ENCODE measurements around the gene SPOCK3. TPM values are rescaled to one million over a fixed set of nuclear protein-coding genes. Genes with fewer than 3 reads are reported as not detected.

The SPOCK3 gene
- total and polyA plus RNA-seq, 2 experiments from 2014 or later = 1.6 to 4.1 TPM

DNA sequence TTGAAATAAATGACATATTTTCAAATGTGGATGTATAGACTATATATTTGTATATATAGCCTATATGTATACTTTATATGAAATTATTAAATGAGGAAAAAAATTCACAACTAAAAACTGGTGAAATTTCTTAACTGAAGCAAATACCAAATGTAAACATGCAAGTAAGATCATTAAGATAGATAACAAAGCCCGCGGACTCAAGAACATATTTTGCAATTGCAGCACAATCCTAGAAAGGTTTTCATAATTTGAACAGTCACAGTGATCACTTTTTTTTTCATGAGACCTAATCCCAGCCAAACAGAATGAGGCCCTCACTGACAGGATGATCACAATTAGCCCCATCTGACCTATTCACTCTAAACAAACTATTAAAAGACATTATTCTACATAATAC, 123.2 kb downstream of the SPOCK3 start:
- Mint-ChIP-seq H3K27ac (no peak overlapping the region), H3K27me3 (ENCODE audit: insufficient read depth, low read depth, poor library complexity) (no peaks in the 10 kb centered on the region)

More for the DNA sequence above, 123.2 kb downstream of the SPOCK3 start:
- DNase-seq (ENCODE audit: low spot score) (no peak), ATAC-seq (no peak)
- H3K36me3 Mint-ChIP-seq (ENCODE audit: low read depth) = no peaks in the 10 kb centered on the region
- Histone ChIP-seq H3K4me1 (ENCODE audit: insufficient read depth) (no peaks in the 10 kb centered on the region), H3K9me2 (ENCODE audit: insufficient read depth) (no peaks in the 10 kb centered on the region), H4K20me1 (replicated peaks; ENCODE audit: insufficient read depth) (no peaks in the 10 kb centered on the region), H3K4me3 (no peak overlapping the region), H3F3A (replicated peaks; ENCODE audit: low read depth) (no peaks in the 10 kb centered on the region), H3K27me3 (ENCODE audit: insufficient read depth) (no peaks in the 10 kb centered on the region), H2AFZ (no peak overlapping the region), H3K36me3 (ENCODE audit: insufficient read depth) (no peaks in the 10 kb centered on the region), H3K27ac (ENCODE audit: low read depth) (no peak overlapping the region), H3K4me2 (no peak overlapping the region), H3K79me2 (replicated peaks; ENCODE audit: insufficient read depth) (no peaks in the 10 kb centered on the region)
- TF ChIP-seq, protein P1, sequence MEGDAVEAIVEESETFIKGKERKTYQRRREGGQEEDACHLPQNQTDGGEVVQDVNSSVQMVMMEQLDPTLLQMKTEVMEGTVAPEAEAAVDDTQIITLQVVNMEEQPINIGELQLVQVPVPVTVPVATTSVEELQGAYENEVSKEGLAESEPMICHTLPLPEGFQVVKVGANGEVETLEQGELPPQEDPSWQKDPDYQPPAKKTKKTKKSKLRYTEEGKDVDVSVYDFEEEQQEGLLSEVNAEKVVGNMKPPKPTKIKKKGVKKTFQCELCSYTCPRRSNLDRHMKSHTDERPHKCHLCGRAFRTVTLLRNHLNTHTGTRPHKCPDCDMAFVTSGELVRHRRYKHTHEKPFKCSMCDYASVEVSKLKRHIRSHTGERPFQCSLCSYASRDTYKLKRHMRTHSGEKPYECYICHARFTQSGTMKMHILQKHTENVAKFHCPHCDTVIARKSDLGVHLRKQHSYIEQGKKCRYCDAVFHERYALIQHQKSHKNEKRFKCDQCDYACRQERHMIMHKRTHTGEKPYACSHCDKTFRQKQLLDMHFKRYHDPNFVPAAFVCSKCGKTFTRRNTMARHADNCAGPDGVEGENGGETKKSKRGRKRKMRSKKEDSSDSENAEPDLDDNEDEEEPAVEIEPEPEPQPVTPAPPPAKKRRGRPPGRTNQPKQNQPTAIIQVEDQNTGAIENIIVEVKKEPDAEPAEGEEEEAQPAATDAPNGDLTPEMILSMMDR (conservative IDR thresholded peaks at IDR 0.05; ENCODE audit: low read depth in 2 of 2) = no peak
- TF ChIP-seq NANOG (IDR thresholded peaks at IDR 0.05; ENCODE audit: borderline replicate concordance) (no peak), JUNB (IDR thresholded peaks at IDR 0.05; ENCODE audit: unreplicated experiment) (no peak), CREB1 (CRISPR knock-in tag; IDR thresholded peaks at IDR 0.05; ENCODE audit: low read depth) (no peak)
- TF ChIP-seq, protein P2, sequence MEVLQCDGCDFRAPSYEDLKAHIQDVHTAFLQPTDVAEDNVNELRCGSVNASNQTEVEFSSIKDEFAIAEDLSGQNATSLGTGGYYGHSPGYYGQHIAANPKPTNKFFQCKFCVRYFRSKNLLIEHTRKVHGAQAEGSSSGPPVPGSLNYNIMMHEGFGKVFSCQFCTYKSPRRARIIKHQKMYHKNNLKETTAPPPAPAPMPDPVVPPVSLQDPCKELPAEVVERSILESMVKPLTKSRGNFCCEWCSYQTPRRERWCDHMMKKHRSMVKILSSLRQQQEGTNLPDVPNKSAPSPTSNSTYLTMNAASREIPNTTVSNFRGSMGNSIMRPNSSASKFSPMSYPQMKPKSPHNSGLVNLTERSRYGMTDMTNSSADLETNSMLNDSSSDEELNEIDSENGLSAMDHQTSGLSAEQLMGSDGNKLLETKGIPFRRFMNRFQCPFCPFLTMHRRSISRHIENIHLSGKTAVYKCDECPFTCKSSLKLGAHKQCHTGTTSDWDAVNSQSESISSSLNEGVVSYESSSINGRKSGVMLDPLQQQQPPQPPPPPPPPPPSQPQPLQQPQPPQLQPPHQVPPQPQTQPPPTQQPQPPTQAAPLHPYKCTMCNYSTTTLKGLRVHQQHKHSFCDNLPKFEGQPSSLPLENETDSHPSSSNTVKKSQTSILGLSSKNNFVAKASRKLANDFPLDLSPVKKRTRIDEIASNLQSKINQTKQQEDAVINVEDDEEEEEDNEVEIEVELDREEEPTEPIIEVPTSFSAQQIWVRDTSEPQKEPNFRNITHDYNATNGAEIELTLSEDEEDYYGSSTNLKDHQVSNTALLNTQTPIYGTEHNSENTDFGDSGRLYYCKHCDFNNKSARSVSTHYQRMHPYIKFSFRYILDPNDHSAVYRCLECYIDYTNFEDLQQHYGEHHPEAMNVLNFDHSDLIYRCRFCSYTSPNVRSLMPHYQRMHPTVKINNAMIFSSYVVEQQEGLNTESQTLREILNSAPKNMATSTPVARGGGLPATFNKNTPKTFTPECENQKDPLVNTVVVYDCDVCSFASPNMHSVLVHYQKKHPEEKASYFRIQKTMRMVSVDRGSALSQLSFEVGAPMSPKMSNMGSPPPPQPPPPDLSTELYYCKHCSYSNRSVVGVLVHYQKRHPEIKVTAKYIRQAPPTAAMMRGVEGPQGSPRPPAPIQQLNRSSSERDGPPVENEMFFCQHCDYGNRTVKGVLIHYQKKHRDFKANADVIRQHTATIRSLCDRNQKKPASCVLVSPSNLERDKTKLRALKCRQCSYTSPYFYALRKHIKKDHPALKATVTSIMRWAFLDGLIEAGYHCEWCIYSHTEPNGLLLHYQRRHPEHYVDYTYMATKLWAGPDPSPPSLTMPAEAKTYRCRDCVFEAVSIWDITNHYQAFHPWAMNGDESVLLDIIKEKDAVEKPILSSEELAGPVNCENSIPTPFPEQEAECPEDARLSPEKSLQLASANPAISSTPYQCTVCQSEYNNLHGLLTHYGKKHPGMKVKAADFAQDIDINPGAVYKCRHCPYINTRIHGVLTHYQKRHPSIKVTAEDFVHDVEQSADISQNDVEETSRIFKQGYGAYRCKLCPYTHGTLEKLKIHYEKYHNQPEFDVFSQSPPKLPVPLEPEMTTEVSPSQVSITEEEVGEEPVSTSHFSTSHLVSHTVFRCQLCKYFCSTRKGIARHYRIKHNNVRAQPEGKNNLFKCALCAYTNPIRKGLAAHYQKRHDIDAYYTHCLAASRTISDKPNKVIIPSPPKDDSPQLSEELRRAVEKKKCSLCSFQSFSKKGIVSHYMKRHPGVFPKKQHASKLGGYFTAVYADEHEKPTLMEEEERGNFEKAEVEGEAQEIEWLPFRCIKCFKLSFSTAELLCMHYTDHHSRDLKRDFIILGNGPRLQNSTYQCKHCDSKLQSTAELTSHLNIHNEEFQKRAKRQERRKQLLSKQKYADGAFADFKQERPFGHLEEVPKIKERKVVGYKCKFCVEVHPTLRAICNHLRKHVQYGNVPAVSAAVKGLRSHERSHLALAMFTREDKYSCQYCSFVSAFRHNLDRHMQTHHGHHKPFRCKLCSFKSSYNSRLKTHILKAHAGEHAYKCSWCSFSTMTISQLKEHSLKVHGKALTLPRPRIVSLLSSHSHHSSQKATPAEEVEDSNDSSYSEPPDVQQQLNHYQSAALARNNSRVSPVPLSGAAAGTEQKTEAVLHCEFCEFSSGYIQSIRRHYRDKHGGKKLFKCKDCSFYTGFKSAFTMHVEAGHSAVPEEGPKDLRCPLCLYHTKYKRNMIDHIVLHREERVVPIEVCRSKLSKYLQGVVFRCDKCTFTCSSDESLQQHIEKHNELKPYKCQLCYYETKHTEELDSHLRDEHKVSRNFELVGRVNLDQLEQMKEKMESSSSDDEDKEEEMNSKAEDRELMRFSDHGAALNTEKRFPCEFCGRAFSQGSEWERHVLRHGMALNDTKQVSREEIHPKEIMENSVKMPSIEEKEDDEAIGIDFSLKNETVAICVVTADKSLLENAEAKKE (CRISPR knock-in tag; IDR thresholded peaks at IDR 0.05) = no peak
- no peaks in the 10 kb centered on the region for H3K4me1 Mint-ChIP-seq
- no peak overlapping the region for H3K4me3 Mint-ChIP-seq
- no peaks in the 10 kb centered on the region for H3K9me3 Mint-ChIP-seq

Data from GM23338 (cell line).